H7 (cell line): ENCODE results near the gene PPP2R5D. TPM values are rescaled to one million over a fixed set of nuclear protein-coding genes. Genes with fewer than 3 reads are reported as not detected.
"Not testable (repeated sequence)": the region's sequence is repeated elsewhere in the genome, so short reads cannot be mapped to it uniquely, and the experiment has no call there.

Experiments
- DNase-seq: peaks from one replicate; pipeline ENCODE4 v3.0.0; 2012
- H3K27me3 ChIP-seq: 2 replicates; pipeline ENCODE4 v1.6.0; 2011; ENCODE audit warnings: mild to moderate bottlenecking, low read length; ENCODE audit not compliant: control insufficient read depth, insufficient read depth
- H3K36me3 ChIP-seq: replicated peaks from 2 replicates; pipeline ENCODE4 v1.5.1; 2011; ENCODE audit warnings: low read length; ENCODE audit not compliant: control insufficient read depth, insufficient read depth
- H3K4me3 ChIP-seq: 2 replicates; pipeline ENCODE4 v1.5.1; 2011; ENCODE audit warnings: low read depth, mild to moderate bottlenecking, control low read depth, low read length, moderate library complexity; ENCODE audit not compliant: insufficient read depth
- total RNA-seq: library from RNA; depleted of rRNA; stranded (reverse); fragments of >200 nt; shearing (Covaris generic); gene quantifications from 2 replicates; pipeline ENCODE4 v1.2.3, GENCODE V29; 2014; rRNA removed

Gene PPP2R5D
- 58.9 and 62.8 TPM in 2 replicates for total RNA-seq

GRCh38 chr6:42984001-42984923 lies at the start of gene PPP2R5D:
TSS of gene PPP2R5D (plus strand) at chr6:42984570. CDS start at chr6:42984678, 108 bp downstream.
- Histone ChIP-seq H3K4me3 (peak within 1 kb of the TSS; percentile 88), H3K36me3 (no peaks in the 10 kb centered on the region; the same call in none of the 2 replicates), H3K27me3 (no peaks in the 10 kb centered on the region; the same call in 1 of the 2 replicates)
- DNase-seq: peak; percentile 97

DNA sequence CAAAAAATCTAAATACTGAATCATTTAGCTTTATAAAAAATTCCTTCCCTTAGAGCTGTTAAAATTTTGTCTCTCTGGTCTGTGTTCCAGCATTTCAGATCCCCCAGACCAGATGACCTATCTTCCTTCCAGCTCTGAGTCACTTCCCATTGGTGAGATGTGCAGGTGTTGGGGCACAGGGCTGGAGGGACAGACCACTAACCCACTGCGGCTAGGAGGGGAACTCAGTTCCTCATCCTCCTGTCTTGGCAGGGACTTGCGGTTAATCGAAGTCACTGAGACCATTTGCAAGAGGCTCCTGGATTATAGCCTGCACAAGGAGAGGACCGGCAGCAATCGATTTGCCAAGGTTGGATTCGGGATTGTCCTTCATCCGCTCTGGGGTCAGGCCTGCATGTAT lies 49.0 kb upstream of the PPP2R5D start:
- DNase-seq: no peak
- Histone ChIP-seq H3K4me3 (no peak overlapping the region), H3K36me3 (peaks cover 18% of the 10 kb centered on the region), H3K27me3 (no peaks in the 10 kb centered on the region)

DNA sequence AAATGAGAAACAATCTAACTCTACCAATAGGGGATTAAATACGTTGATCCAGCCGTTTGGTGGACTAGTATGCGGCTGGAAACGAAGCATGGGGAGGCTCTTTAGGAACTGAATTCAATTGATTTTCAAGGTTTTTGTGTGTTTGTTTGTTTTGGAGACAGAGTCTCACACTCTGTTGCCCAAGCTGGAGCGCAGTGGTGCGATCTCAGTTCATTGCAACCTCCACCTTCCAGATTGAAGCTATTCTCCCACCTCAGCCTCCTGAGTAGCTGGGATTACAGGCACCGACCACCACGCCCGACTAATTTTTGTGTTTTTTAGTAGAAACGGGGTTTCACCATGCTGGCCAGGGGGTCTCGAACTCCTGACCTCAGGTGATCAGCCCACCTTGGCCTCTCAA lies 48.0 kb upstream of the PPP2R5D start:
- no peak for DNase-seq
- Histone ChIP-seq H3K36me3 (peaks cover 18% of the 10 kb centered on the region), H3K27me3 (no peaks in the 10 kb centered on the region), H3K4me3 (no peak overlapping the region)

- no peak for DNase-seq
- H3K36me3 ChIP-seq: peaks cover 18% of the 10 kb centered on the region
- no peaks in the 10 kb centered on the region for H3K27me3 ChIP-seq
- H3K4me3 ChIP-seq: no peak overlapping the region
Observed at GRCh38 chr6:42937548-42938427, 46.6 kb upstream of the PPP2R5D start.

- no peak for DNase-seq
- Histone ChIP-seq H3K36me3 (peaks cover 18% of the 10 kb centered on the region), H3K4me3 (no peak overlapping the region), H3K27me3 (no peaks in the 10 kb centered on the region)
Observed at GRCh38 chr6:42938428-42938796, 46.0 kb upstream of the PPP2R5D start.

GRCh38 chr6:42938987-42939809 lies 45.2 kb upstream of the PPP2R5D start:
- no peak for DNase-seq
- H3K4me3 ChIP-seq: no peak overlapping the region
- H3K36me3 ChIP-seq: peaks cover 18% of the 10 kb centered on the region
- H3K27me3 ChIP-seq: no peaks in the 10 kb centered on the region

DNA sequence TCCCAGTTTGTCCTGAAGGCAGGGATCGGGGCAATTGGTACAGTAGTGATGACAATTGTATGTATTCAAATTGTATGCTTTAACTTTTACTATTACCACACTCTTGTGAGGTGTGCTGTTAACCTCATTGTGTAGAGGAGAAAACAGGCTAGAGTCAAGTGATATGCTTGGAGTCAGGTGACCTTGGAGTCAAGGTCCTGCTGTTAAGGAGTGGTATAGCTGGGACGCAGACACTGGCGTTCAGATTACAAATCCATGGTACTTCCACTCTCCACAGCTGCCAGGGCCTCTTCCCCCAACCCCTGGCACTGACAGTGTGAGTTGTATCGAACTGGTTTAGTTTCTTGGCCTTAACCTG lies 44.6 kb upstream of the PPP2R5D start:
- Histone ChIP-seq H3K27me3 (no peaks in the 10 kb centered on the region), H3K4me3 (no peak overlapping the region), H3K36me3 (peaks cover 14% of the 10 kb centered on the region)
- DNase-seq: no peak

DNA sequence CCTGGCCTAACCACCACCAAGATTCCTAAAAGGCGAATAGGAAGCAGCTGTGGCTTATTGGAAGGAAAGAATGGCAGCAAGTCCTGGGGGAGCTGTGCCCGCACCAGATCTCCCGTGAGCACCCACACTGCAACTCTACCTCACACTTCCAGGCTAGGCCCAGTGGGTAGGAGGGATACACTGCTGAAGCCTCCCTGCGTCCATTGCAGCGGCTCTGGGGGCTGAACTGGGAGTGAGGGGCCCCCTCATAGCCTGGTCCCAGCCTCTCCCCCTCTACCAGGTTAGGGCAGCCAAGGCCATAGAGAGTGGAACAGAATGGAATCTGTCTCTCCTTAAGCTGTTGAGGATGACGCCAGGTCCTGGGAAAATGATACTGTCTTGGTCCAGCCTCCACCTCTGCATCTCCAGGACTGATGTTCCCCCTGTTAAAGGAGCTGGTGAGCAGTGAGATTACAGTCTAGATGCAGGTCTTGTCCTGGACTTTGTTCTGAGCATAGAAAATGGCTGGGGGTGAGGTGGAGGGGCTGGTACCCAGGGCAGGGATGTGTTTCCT lies 43.8 kb upstream of the PPP2R5D start:
- H3K36me3 ChIP-seq: peaks cover 10% of the 10 kb centered on the region
- no peaks in the 10 kb centered on the region for H3K27me3 ChIP-seq
- DNase-seq: no peak
- H3K4me3 ChIP-seq: no peak overlapping the region

GRCh38 chr6:42941356-42941755 lies 43.0 kb upstream of the PPP2R5D start:
- not testable (repeated sequence) for H3K27me3 ChIP-seq, H3K4me3 ChIP-seq, DNase-seq, H3K36me3 ChIP-seq

- peaks cover 3% of the 10 kb centered on the region for H3K36me3 ChIP-seq
- DNase-seq: no peak
- no peaks in the 10 kb centered on the region for H3K27me3 ChIP-seq
- H3K4me3 ChIP-seq: no peak overlapping the region
Observed at GRCh38 chr6:42942444-42942843, 41.9 kb upstream of the PPP2R5D start.

- DNase-seq: no peak
- H3K4me3 ChIP-seq: no peak overlapping the region
- no peaks in the 10 kb centered on the region for H3K36me3 ChIP-seq
- no peaks in the 10 kb centered on the region for H3K27me3 ChIP-seq
Observed at GRCh38 chr6:42947950-42948349, 36.4 kb upstream of the PPP2R5D start.

DNA sequence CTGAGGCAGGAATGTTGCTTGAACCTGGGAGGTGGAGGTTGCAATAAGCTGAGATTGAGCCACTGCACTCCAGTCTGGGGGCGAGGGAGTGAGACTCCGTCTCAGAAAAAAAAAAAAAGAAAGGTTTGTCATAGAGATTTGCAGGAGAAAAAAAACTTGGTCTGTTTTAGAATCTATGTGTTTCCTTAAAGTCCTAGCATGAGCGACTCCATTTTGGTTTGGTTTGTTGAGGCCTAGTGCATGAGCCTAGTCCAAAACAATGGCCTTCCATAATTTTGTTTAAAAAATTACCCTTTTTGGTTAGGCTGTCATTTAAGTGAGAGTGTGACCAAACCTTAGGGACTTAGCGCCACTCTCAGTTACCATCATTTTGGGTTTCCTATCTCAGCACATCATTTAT lies 32.0 kb upstream of the PPP2R5D start:
- Histone ChIP-seq H3K36me3 (no peaks in the 10 kb centered on the region), H3K27me3 (no peaks in the 10 kb centered on the region), H3K4me3 (no peak overlapping the region)
- DNase-seq: no peak

DNA sequence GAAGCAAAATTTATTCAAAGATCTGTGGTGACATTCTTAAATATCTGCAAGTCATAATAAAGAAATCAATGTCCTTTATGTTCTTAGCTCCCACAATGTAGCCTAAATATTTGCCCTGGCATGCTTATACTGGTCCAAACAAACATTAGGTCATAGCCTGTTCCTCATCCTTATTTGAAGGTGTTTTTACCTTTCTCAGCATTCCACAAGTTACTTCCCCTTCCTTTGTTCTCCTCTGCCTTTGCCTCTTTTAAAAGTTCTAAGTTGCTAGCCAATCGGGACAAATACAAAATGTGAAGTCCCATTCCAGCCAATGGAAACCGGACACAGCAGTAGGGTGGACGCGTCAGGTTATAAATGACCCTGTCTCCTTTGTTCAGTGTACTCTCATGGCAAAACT lies 30.0 kb upstream of the PPP2R5D start:
- H3K27me3 ChIP-seq, H3K36me3 ChIP-seq, H3K4me3 ChIP-seq, DNase-seq: not testable (repeated sequence)

GRCh38 chr6:42958125-42958524 lies 26.2 kb upstream of the PPP2R5D start:
- H3K4me3 ChIP-seq: no peak overlapping the region

More at GRCh38 chr6:42958125-42958524, 26.2 kb upstream of the PPP2R5D start:
- DNase-seq: no peak
- Histone ChIP-seq H3K27me3 (peaks cover 18% of the 10 kb centered on the region), H3K36me3 (0 out of 2 replicates have a peak, but pooled peaks cover 1% of the 10 kb centered on the region)
